Measurements from ENCODE around the gene COBLL1.

The COBLL1 gene

GRCh38 chr2:164757934-164758695 lies 83.5 kb downstream of the COBLL1 start:
- DNase-seq (ENCODE audit: low read depth in 2 of 2): no peak

- no peak for DNase-seq (ENCODE audit: low read depth in 2 of 2)
Observed at GRCh38 chr2:164756773-164757172, 84.8 kb downstream of the COBLL1 start.

GRCh38 chr2:164755952-164756351 lies 85.7 kb downstream of the COBLL1 start:
- no peak for DNase-seq (ENCODE audit: low read depth in 2 of 2)

DNA sequence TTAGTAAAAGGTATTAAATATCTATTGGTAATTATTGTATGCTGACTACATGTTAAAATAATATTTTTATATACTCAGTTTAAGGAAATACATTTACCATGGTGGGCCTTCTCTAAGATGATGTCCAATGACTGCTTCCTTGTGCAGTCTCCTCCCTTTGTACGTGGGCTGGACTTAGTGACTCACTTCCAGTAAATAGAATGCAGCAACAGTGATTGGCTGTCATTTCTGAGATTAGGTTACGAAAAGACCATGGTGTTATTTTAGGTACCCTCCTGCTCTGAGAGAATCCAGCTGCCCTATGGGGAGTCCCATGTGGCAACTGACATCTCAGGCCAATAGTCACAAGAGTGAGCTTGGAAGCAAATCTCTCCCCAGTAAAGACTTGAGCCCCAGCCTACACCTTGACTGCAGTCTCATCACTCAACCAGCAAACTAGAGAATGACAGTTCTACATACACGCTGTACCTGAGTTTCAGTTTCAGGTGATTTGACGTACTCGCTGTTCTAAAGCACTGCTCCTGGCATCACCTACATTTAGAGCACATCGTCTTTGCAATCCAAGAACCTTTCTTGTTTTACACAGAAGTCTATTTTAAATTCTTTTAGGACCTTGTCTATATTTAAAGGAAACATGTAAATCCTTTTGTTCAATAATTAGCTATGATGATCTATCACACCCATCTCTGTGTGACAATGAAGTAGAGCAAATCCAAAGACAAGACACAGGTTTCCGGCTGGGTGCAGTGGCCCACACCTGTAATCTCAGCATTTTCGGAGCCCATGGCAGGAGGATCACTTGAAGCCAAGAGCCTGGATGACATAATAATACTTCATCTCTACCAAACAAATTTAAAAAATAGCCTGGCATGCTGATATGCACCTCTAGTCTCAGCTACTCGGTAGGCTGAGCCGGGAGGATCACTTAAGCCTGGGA lies 87.2 kb downstream of the COBLL1 start:
- no peak for DNase-seq (ENCODE audit: low read depth in 2 of 2)

DNA sequence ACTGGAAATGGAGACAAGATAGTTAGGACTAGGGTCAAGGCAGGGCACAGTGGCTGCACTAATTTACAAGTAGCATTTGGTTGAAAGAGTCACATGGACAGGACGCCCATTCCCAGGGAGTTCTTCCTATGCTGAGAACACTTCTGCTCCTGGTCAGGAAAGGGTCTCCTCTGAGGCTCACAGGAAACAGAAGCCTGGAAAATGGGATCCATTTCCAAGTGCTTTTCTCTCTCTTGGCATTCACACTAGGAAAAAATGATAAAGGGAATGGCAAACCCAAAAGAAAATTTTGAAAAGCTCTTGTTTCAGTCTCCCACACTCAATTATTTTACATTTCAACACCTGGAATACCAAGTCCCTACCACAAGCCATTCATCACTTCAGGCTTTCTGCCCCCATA lies 88.7 kb downstream of the COBLL1 start:
- DNase-seq (ENCODE audit: low read depth in 2 of 2): no peak

DNA sequence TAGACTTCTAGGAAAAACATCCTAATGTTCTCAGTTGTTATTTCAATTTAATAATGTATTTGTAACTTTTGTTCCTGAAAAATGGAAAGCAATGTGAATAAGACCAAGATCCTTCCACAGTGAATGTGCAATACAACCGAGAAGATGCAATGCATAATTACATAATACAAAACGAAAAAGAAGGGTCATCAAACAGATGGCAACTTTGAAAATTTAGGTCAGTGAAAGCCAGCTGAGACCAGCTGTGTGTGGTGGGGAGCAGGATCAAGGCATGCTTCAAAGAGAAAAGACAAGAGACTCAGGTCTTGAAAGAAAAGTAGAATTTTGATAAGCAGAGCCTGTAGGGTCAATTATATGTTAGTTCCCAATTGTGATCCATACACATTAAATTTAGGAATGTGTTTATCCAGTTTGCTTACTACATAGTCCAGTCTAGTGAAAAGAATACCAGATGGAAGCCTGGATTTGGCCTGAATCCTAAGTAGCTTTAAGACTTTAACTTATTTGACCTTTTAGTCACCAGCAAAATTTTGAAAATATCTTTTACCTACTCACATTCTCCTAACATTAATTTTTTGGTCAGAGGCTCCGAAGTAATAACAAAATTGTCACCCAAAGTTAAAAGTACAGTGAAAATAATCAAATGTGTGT lies 93.7 kb downstream of the COBLL1 start:
- no peak for DNase-seq (ENCODE audit: low read depth in 2 of 2)

DNA sequence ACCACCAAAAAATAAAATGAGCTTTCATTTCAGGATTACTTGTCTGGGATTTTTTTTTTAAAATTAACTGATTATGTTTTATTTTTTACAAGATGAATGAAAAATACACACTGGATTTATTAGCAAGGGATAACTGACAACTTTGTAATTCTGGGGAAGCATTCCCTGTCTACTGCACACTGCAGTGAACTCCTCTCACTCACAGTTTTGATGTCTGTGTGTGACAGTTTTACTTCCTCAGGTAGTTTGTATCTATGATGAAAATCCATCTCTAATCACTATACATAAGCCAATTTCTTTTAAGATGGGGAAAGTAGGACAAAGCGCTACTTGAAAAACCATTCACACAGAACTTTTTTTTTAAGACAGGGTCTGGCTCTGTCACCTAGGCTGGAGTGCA lies 94.5 kb downstream of the COBLL1 start:
- no peak for DNase-seq (ENCODE audit: low read depth in 2 of 2)

DNA sequence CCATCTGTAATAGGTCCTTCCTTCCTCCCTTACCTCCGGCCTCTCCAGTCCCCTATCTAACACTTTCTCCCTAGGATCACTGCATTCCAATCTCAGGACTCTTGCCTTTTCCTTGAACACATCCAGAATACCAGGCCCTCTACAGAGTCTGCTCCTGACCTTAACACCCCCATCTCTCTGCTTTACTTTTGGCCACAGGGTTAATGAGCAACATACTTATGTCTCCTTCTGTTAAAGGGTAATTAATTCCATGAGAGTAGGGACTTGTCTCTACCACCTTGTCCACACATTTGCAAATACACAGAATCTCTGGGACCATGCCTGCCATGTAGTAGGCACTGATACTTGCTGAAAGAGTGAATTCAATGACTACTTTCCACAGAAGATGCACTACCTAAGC lies 94.9 kb downstream of the COBLL1 start:
- no peak for DNase-seq (ENCODE audit: low read depth in 2 of 2)

DNA sequence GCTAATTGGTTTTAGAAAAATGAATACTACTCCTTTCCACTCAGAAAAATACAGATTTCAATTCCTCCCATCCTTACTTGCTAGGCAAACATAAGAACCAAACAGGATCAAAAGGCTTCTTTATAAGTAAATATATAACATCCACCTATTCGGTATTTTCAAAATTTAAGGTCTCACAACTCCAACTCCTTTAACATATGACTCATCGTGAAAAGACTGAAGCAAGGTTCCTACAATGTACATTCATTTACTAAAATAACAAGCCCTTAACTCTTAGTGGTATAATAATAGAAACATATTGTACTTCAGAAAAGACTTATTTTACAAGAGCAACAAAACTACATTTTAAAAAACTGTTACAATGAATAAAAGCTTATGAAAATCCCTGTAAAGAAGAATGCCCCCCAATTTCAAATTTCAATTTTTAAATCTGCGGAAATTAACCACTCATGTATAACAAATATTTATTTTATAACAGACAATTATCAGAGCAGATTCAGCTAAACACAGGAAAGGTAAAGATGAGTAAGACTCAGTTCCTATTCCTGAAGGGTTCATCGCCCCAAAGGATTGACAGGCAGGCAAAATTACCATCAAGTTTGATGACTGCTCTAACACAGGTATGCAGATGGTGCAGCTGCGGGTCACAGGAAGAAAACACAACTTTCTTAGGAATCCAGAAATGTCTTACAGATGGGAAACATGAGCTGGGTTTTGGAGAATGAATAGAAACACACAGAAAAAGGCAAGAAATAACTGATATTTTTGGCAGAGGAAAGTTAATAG lies 96.4 kb downstream of the COBLL1 start:
- no peak for DNase-seq (ENCODE audit: low read depth in 2 of 2)

DNA sequence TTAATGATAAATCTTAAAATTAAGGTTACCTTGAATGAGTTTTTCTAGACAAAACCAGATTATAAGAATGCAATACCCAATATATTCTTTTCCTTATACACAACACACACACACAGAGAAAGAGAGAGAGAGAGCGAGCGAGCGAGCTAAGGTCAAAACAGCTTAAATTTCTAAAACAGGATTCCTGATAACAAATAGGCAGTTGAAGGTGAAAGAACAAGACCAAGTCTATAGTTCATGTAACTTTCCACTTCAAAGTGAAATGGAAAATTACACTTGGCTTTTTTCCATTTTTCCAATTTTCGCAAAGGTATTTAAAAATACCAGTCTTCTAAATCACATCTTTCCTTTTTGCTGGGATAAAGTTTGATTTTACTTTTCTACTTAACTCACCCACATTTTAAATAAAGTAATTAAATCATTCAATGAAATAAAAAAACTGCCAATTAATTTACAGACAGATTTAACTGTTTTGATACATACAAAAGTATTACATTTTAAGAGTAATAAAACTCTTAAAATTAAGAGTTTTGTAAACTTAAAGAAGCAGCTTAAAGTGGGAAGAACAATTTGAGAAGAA lies 98.8 kb downstream of the COBLL1 start:
- DNase-seq (ENCODE audit: low read depth in 2 of 2): no peak

DNA sequence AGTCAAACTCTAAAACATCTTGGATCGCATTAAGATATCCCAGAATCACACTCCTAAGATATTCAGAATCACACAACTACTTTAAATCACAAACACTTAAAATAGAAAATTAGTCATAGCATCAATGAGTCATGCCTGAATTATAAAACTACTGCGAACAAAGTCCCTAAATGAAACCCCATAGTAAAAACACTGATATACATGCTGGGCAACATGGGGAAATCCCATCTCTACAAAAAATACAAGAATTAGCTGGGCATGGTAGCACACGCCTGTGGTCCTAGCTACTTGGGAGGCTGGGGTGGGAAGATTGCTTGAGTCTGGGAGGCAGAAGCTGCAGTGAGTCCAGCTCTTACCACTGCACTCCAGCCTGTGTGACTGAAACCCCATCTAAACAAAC lies 101.7 kb downstream of the COBLL1 start:
- DNase-seq (ENCODE audit: low read depth in 2 of 2): no peak

DNA sequence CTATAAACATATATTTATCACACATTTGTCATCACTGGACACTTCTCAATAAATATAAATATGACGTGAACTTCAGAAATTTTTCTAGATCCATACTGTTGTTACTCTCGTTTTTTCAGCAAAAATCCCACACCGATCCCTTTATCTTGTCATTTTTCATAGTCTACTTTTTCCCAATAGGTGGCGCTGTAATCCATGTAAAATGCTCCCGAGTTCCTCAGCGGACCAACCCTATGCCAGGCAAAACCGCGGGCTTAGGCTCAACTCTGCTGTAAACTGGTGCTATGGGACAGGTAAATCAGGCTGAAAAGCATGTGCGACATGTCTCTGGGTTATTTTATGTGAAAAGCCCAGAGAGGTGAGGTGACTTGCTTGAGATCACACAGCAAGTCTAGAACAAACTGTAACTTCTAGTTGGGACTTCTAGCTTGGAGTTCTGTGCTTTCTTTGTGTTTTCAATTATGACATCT lies 104.0 kb downstream of the COBLL1 start:
- no peak for DNase-seq (ENCODE audit: low read depth in 2 of 2)

- DNase-seq (ENCODE audit: low read depth in 2 of 2): no peak
Observed at GRCh38 chr2:164735309-164735919, 106.2 kb downstream of the COBLL1 start.

- no peak for DNase-seq (ENCODE audit: low read depth in 2 of 2)
Observed at GRCh38 chr2:164734196-164734595, 107.4 kb downstream of the COBLL1 start.

- no peak for DNase-seq (ENCODE audit: low read depth in 2 of 2)
Observed at GRCh38 chr2:164725542-164725941, 116.1 kb downstream of the COBLL1 start.

GRCh38 chr2:164722616-164723338 lies 118.8 kb downstream of the COBLL1 start:
- no peak for DNase-seq (ENCODE audit: low read depth in 2 of 2)

DNA sequence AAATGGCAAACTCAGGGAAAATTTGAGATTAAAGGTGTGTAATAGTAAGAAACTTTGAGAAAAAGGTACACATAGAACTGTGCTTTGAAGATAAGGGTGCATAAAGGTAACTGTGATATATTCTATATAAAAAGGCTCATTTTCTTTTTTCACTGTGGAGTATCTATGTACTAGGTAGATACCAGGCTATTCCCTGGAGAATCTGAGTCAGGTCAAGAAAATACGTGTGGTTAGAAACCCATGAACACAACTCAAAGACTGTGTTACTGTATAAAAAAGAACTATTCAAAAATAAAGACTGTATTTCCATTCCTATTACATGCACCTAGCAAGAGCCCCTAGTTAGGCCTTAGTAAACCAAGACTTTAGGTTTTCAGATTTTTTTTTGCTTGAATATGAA lies 120.2 kb downstream of the COBLL1 start:
- DNase-seq (ENCODE audit: low read depth in 2 of 2): no peak

- no peak for DNase-seq (ENCODE audit: low read depth in 2 of 2)
Observed at GRCh38 chr2:164719996-164720941, 121.4 kb downstream of the COBLL1 start.
